Activated CD4-positive, CD25-positive, alpha-beta regulatory T cell treated with anti-CD3 and anti-CD28 coated beads, Interleukin-2, amount 50 U/mL, for 72 hours (primary cell): ENCODE data around the gene UQCRQ.

Experiments
- DNase-seq: peaks from one replicate; pipeline ENCODE4 v3.0.0; 2021

Gene UQCRQ

DNA sequence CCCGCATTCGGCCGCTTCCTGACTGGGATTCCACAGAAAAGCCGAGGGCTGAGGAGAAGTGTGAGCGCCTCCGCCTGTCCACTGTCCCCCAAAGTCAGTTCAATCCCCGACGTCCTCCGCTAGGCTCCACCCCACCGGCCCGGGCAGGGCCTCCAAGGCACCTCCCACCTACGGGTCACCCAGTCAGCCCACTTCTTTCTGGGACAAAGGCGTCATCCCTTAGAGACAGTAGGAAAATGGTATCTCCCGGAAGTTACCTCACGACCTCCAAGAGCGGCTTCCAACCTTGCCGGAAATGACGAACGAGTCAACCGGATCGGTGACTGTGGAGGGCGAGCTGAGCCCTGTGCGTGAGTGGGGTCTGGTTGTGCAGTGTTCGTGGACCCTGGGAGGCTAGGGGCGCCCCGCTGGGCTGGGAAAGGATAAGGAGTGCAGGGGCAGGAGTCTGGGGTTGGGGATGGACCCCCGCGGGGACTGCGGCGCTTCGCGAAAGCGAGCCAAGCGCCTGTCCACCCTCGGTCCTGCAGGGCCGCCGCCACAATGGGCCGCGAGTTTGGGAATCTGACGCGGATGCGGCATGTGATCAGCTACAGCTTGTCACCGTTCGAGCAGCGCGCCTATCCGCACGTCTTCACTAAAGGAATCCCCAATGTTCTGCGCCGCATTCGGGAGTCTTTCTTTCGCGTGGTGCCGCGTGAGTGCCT, at the start of gene UQCRQ, which contains the start of gene GDF9:
Gene UQCRQ, plus strand, starts transcription at position 301 of the 704 bp plus-strand sequence. Its CDS starts 240 bp downstream, at position 541.
Gene GDF9, minus strand, starts transcription at position 128 of the 704 bp plus-strand sequence. CDS start 1,936 bp downstream, outside the sequence.
- DNase-seq: peak; percentile 86

DNA sequence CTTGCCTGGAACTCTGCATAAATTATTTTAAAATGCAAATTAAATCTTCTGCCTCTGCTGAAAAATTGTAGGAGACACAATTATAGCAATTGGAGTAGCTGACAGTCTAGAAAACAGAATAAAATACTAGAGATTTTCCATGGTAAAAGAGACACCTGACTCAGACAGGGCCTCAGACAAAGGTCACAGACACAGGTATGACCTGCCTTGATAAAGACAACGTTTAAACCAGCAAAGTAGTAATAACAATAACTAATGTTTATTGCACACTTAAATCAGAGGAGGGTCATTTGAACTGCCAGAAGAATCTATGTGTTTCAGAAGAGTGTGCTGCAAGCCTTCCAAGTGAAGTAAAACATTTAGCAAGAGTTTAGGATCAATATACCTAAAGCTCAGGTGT, 49.4 kb upstream of the UQCRQ start:
- no peak for DNase-seq

DNA sequence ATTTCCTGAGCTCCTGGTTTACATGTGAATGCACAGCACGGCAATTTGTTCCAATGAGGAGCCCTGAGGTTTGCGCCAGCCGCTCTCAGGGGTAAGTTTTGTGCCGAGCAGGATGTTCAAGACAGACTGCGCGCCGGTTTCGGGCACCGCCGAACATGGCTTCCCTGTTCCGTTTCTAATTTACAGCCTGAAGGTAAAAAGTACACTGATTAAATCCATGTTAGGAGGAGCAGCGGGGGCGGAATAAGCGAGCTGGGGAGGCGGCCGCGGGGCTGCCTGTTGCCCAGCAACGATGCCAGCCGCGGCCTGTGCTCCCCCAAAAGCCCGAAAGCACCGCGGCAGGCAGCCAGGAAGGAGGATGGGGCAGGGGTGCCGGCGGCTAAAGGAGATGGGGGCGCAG, 47.0 kb upstream of the UQCRQ start:
- no peak for DNase-seq

DNA sequence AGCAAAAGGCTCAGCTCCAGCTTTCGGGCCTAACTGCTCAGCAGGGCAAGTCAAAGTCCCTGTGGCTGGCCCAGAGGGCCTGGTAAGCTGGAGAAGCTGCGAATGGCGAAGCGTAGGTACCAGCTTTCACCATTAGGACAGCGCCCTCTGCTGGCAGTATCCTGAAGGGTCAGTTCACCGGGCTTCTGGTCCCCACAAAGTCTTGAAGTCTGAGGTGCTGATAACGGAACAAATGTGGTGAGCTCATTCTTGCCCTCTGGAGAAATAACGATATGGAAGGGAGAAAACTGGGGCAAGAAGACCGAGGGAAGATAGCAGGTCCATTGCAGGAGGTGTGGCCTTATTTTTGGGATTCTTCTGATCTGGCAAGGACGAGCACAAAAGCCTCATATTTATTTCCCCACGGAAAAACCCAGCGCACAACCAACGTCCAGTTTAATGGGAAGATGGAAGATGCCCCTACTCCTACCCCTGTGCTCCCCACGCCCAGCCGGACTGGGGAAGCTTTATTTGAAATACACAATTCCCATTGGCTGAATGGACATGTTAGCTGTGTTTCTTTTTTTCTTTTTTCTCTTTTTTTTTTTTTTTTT, 46.2 kb upstream of the UQCRQ start:
- peak; percentile 89 for DNase-seq

DNA sequence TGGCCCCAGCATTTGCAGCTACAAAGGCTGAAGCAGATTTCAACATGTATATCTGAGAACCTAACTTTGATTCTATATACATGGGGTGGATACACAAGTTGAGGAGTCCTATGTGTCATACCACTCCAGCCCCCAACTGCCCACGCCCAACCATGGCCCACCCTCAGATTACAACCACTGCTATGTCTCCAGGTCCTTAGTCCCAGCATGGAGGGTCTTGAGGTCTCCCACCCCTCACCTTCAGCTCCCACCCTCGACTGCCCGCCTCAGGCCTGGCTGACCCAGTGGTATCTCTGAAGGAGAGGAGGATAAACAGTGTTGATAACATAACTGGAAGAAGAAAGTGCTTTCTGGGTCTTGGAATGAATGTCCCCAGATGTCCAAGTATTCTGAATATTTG, 45.1 kb upstream of the UQCRQ start:
- DNase-seq: no peak

DNA sequence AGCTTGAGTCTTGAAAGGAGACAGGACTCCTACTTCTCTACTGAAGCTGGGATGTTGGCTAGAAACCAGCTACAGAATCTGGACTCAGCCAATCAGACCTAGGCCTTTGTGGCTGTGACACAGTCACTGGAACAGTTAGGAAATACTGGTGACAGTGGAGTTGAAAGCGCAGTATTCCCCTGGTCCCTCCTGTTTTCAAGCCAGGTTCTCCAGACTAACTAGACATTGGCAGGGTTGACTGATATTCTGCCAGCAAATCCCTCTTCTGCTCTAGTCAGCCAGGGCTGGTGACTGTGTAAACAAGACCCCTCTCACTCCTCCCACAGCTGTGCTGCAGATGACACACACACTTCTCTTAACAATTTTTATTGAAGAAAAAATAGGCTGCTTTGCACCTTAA, 44.7 kb upstream of the UQCRQ start:
- no peak for DNase-seq

DNA sequence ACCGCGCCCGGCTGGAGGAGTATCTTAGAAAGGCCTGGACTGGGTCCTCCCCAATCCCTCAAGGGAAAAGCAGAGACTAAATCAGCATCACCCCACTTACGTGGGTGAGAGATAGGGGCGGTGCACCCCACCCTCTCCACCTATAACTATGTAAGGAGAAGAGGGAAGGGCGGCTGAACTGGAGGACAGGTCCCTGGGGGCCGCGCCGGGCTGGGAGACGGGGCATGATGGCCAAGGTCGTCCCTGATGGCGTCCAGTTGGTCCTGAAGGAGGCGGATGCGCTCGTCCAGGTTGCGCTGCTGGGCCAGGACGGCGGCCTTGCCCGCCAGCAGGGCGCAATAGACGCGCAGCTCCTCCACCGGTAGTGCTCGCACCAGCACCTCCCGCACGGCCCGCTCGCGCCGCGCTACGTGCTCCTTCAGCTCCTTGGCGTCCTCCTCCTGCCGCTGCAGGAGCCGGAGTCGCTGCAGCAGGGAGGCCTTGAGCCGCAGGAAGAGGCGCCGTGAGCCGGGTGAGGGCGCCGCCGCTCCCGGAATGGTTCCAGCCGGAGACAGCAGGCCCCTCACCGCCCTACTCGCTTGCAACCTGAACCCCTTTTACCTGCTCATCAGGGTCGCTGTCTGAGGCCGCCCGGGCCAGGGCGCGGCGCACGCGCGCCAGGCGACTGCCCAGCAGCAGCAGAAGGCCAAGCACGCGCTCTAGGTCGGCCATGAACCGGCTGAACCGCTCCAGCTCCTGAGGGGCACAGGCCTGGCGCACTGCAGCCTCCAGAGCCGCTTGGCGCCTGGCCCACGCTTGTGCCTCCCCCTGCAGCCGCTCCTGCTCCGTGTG, 43.6 kb upstream of the UQCRQ start:
- DNase-seq: no peak

DNA sequence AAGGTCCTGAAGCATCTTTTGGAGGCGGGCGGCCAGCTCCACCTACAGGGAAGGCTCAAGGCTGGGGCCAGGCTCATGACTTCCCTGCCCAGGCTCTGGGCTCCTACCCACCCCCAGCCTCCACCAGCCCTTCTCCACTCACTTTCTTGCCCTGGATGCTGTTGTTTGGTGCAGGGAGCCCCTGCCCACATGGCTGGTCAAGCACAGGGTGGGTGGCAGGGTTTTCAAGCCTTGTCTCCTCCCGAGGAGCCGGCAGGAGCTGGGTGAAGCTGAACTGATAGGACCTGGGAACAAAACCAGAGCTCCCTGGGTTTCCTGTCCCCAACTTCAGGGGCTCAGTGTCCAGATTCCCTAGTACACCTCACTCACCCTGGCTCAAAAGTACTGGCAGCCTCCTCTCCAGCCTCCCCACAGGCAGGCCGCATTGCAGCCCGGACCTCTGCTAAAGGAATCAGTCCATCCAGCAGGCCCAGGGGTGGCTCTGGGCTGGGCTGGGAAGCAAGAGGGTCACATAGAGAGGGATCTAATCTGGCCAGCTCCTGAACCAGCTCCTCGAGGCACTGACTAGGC, 42.9 kb upstream of the UQCRQ start:
- DNase-seq: no peak

DNA sequence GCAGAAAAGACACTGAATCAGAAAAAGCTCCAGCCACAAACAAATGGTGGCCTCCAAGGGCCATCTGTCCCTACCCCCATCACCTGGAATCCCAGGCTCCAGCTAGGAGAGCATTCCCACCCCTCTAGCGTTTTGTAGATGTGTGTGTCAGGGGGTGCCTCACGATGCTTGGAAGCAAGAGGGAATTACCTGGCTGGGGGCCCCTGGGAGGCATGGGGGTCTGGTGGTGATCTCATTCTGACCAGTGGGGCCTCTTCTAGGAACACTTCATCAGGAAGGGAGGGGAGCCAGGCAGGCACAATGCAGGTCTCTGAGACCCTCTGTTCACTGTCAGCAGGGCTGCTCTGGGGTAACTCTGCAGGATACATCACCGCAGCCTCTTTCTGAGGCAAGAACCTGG, 42.0 kb upstream of the UQCRQ start:
- no peak for DNase-seq

DNA sequence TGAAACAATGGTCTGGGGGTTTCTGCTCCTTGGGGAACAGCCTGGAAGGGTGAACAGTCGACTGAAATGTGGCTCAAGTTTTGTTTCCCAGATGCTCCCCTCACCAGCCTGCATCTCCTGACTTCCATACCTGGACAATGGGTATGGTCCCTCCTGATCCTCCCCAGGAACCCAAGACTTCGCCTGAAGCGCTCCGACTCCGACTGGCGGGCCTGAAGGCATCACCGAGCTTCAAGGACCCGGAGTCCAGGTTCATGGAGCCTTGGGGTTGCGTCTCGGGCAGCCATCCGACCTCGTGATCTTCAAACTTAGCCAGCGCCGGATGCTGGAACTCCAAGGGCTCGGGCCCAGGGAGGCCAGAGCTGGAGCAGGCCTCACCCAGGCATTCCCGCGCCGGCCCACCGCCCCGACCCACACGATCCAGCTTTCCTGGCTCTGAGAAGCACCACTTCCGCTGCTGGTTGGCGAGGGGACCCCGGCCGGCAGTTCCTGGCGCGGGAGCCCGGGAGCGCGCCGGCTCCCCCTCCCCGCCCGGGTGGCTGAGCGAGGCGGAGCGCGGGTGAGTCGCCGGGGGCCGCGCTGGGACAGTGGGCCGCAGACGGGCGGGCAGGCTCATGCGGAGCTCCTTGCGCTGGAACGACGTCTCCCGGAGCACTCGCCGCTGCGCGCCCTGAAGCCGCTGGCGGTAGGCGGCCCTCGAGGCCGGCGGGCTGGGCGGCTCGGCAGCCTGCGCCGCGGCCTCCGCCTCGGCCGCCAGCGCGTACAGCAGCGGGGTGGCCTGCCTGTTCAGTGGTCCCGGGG, 41.2 kb upstream of the UQCRQ start:
- no peak for DNase-seq

DNA sequence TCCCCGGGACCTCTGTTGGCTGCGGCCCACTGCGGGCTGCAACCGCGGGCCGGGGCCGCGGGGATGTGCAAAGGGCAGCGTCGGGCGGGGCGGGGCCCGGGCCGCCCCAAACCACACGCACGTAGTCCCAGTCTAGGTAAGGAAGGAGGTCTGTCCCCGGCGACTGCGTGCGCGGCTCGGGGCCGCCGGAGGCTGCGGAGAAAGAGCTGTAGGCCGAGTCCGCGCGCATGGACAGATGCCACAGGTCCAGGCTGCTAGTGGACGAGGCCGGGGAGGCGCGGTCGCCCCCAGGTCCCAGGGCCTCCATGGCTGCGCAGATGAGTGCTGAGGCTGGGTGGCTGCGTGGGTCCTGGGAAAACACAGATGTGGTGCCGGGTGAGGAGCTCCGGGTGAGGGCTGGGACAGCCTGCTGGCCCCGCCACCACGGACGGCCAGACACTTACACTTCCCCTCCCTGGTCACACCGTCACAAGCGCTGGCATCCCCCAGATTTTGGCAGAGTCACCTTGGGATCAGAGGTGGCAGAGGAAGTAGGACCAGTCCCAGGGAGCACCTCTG, 40.5 kb upstream of the UQCRQ start:
- no peak for DNase-seq

DNA sequence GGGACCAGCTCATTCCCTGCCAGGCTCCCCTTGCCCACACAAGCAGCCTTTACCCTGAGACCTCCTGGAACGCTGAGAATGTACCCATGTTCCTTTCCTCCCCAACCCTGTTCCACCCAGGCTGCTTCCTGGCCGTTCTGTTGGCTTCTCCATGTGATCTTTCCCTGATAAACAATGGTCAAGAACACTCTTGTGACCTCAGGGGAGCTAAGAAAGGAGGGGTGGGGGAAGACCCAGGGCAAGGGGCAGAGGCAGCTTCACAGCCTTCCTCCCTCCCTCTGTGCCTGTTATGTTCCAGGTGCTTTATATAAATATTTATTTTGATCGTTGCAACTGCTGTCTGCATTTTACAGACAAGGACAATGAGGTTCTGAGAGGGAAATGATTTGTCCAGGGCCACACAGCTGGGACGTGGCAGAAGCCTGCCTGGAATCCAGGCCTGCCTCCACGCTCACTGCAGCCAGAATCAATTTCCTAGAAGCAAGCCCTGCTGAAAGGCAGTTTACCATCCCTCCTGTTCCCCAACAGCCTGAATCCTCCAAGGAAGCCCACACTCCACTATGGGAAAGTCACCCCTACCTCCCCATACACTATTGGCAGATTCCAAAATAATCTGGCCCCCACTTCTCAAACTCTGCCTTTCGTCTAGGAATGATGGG, 39.9 kb upstream of the UQCRQ start:
- no peak for DNase-seq

DNA sequence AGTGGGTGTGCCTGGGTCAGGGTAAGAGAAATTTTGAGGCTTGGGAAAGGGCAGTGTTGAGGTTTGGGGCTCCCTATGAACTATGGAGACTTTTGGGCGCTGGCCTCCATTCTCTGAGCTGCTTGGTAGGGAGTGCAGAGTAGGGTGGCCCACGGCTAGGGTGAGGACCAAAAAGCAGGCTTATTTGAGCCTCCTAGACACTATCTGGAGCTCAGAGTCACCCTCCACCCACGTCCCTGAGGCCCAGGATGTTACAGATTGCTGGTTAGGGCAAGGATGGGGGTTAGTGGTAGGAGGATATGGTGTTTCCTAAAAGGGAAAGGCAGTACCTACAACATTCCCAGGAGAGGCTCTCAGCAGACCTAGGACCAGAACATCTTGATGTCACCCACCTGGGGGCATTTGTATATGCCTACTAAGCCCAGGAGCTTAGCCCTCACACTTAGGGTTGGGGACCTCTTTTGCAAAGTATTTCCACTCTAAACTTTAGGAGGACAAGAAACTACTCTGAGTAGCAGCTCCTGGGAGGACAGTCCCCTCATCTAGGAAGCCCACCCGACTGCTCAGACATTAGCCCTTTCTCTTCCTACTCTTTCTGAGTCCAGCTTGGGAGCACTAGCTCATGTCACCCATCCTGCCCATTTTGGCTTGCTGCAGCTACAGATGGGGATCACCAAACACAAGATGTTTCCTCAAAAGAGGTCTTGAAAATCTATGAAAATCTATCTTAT, 38.3 kb upstream of the UQCRQ start:
- no peak for DNase-seq

DNA sequence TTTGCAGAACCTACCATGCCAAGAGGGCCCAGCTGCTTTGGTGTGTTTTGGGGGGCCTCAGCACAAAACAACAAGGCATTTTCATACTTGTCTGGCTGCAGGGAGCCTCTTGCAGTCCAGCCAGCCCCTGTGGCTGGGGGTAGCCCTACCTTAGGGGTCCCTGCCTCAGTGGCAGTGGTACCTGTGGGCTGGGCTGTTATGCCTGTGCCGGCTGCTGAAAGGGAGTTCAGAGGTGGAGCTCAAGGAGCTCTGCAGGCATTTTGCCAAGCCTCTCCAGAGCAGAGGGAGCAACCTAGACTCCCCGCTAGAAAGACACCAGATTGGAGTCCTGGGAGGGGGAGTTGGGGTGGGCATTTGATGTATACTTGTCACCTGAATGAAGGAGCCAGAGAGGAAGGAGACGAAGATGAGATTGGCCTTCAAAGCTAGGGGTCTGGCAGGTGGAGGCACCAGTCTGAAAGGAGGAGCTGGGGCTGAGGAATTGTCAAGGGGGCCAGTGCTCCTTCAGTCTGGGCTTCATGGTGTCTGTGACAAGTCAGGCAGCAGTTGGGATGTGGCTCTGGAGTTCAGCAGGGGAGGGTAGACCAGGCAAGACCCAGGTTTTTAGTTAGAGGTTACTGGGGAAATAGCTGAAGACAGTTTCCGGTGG, 37.5 kb upstream of the UQCRQ start:
- no peak for DNase-seq

DNA sequence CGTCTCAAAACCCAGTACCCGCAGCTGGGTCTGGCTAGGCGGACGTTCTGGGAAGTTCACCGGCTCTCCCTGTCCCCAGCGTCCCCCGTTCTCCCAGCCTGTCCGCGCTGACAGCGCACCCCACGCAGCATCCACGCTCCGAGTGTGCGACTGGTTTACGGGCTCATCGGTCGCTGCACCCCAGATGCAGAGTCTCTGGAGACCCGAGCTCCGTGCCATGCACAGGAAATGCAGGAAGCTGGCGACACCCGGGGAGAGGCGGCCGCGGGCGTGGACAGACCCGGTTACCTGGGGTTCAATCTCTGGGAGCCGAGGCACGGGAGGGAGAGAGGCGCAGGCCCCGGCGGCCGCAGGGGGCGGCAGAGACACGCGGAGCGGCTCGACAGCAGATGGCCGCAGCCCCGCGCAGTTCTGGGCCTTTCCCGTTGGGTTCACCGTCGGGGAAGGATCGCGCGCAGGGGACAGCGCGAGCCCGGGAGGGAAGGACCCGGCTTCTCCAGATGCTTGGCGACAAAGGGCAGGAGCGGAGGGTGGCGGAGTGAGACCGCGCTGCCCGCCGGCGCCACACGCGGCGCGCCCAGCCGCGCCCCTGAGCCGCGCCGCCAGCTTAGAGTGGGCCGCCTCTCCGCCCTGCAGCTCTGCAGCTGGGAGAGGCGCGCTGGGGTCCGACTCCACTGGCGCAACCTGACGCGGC, 36.6 kb upstream of the UQCRQ start:
- peak; percentile 70 for DNase-seq

DNA sequence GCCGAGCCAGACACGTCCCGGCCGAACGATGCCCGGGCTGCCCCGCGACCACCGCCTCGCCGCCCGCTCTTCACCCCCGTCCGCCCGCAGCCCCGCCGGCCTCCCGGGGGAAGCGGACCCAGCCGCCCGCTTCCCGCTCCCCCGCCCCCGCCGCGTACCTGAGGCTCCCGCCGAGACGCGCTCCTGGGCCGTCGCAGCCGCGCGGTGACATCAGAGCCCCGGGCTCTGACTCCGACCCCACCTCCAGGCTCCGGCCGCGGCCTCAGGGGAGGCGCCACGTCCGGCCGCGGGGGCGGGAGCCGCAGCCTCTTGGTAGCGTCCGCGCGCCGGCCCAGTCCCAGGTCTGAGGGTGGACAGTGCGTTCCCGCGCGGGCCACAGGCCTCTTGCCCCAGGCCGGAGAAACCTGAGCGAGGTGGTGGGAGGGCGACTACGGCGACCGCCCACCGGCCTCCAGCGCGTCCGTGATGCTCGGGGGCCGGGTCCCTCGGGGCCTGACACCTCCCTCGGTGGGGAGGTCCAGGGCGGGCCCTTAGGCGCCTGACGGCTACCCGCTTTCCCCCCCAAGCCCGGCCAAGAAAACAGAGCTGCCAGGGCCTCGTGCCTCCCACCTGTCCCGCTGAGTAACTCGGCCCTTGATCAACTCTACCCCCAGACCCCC, 35.9 kb upstream of the UQCRQ start, which contains the start of gene SHROOM1:
Gene SHROOM1, minus strand, starts transcription at position 212 of the 659 bp plus-strand sequence. CDS start 4,507 bp downstream, outside the sequence.
- peak; percentile 49 for DNase-seq

DNA sequence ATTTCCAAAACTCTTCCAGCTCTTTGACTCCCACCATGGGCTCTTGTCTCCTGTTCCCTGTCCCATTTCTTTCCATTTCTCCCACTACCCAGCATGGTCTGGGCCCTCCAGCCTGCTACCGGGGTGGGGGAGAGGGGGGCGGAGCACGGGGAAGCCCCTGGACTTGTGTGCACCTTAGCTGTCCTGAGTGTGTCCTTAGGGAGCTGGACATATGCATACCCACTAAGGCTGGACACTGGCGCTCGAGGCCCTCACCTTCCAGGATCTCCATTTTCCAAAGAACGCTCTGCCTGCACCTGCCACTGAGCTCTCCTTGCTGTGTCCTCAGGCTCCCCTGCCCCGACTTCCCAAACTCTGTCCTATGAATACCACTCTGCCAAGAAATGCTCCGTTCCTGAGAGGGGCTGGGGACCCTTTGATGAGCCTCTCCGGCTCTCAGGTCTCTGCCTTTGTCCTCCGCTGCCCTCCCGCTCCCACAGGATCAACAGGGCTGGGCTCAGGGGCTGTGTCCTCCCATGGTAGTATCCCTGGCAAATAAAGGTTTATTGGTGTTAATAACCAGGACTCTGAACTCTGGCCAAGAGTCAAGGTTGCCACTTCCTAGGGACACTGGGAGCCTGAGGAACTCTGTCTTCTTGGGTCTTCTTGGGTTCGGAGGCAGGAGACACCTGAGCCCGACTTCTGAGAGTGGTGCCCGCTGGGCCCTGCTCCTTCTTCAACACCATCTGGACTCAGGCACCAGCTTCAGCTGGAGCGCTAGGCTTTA, 35.2 kb upstream of the UQCRQ start:
- no peak for DNase-seq

DNA sequence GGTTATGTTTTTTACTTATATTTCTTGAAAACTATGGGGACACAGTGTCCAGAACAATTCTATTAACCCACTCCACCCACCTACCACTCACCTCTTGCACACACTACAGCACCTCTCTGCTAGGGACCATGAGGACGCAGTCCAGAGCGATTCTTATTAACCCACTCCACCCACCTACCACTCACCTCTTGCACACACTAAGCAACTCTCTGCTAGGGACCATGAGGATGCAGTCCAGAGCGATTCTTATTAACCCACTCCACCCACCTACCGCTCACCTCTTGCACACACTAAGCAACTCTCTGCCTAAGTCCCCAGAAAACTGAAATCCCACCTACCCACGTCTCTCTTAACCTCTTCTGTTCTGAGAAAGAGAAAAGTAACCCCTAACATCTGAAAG, 33.8 kb upstream of the UQCRQ start:
- DNase-seq: no peak
